Mammary epithelial cell (primary cell): Measurements from ENCODE around the gene CD207.

Experiments used
- CTCF ChIP-seq, 2 donors: IDR thresholded peaks in 1 of 2; conservative IDR thresholded peaks in 1 of 2; 2 replicates each; pipeline ENCODE4 v1.5.1; 2011 to 2012; ENCODE audit warnings: inconsistent platforms in 2 of 2, low read length in 2 of 2, mild to moderate bottlenecking in 2 of 2, control low read depth in 1 of 2, low read depth in 1 of 2; ENCODE audit not compliant: insufficient read depth in 1 of 2; ENCODE audit errors: extremely low read depth in 1 of 2
- EZH2 ChIP-seq: IDR thresholded peaks from 2 replicates; pipeline ENCODE4 v1.6.1; 2012; ENCODE audit warnings: low read length, inconsistent platforms, borderline replicate concordance

DNA sequence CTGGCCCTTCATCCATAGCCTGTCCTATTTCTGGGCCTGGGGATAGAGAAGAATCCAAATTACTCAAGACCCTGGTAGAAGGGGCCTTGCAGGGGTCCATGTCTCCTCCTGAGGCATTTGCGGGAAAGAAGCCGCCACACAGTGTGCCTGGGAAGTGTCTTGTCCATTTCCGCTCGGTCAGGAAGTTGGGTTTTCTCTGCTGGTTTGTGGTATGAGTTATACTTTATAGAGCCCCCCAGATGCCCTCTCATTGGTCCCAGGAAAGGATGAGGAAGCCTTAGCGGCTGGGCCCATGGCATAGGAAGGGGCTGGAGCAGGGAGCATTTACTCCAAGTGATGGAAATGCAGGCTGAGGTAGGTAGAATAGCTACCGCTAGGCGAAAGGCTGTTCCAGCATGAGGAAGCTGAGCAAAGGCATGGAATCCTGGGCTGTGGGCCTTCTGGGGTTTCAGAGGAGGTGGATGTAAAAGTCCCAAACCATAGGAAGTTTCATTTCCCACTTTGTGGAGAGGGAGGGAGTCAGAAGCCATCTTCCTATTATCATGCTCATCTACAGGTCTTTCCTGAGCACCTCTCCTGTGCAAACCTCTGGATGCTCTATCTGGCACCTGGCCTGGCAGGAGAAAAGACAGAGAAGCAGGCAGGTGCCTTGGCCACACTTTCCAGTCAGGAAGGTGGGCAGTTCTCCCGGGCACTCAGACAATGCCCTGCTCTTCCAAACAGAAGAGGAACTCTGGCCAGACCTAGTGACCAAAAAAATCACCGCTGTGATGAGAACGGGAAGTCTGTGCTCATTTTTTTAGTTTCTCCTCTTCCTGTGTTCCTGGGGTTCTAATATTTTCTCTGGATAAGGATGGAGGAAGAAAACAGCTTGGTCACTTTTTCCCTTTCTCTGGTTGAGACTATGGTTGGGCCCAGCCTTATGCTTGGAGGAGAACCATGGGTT, 2.6 kb upstream of the CD207 start:
- TF ChIP-seq CTCF (conservative IDR thresholded peaks at IDR 0.05 in 1 of 2, IDR thresholded peaks at IDR 0.05 in 1 of 2; ENCODE audit: extremely low read depth in 1 of 2, insufficient read depth in 1 of 2, low read depth in 1 of 2, low read length in 2 of 2) (no peak), EZH2 (no peak)
